HG03520 (cell line): ENCODE measurements around the gene MRAS.

Experiments used
- ATAC-seq: cut with Tn5 transposase; IDR thresholded peaks from one replicate; pipeline ENCODE4 v1.9.1; 2021; ENCODE audit warnings: mild to moderate bottlenecking, moderate library complexity; ENCODE audit not compliant: unreplicated experiment

The MRAS gene

DNA sequence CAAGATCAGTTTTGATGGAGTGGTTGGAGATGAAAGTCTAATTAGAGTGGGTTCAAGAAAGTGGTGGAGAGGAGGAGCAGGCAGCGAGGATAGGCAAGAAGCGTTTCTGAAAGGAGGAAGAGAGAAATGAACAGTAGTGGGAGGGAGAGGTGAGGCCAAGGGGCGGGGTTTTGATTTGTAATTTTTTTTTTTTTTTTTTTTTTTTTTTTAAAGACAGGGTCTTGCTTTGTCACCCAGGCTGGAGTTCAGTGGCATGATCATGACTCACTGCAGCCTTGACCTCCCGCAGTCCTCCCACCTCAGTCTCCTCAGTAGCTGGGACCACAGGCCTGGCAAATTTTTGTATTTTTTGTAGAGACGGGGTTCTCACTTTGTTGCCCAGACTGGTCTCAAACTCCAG is 36.6 kb downstream of the MRAS start:
- ATAC-seq, result no peak

GRCh38 chr3:138389144-138389601 is 40.8 kb downstream of the MRAS start:
- no peak for ATAC-seq

DNA sequence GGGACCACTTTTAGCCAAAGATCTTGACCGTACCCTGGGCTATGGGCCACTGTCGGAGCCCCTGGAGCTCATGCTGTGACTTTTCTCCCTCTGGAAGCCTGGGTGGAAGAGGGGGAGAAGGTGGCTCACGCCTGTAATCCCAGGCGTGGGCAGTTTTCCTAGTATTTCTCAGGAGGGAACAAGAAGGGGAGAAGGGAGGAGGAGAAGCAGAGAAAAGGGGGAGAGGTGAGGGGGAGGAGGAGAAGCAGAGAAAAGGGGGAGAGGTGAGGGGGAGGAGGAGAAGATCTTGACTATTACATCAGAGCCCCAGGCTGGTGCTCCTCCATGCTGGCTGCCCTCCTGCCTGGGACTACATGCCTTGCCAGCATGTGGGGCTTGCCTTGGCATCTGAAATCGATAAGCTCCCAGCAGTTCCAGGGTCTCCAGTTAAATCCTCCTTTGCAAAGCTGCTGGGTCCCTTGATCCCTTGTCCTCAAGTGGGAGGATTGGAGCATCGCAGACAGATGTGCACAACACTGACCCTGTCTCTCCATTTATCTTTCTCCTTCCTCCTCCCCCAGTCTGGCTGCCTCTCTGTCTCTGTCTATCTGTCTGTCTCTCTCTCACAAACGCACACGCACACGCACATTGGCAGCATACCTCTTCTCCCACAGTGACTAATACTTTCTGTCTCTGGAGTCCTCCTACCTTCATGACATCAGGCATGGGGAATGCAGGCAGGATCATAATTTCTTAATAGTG is 41.6 kb downstream of the MRAS start:
- no peak for ATAC-seq

DNA sequence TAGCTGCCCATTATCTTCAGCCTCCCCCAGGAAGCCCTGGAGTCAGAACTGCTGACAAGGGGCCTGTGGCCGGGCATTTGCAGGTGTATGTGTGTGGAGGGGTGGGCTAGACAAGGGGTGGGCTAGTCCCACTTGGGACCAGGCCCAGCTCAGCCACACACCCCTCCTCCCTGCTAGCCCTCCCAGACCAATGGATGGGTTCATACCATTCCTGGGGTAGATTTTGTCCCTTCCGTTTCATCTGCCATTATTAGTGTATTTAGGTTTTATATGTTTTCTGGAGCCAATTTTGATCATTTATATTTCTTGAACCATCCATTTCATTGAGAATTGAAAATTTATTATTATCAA is 42.2 kb downstream of the MRAS start:
- no peak for ATAC-seq

DNA sequence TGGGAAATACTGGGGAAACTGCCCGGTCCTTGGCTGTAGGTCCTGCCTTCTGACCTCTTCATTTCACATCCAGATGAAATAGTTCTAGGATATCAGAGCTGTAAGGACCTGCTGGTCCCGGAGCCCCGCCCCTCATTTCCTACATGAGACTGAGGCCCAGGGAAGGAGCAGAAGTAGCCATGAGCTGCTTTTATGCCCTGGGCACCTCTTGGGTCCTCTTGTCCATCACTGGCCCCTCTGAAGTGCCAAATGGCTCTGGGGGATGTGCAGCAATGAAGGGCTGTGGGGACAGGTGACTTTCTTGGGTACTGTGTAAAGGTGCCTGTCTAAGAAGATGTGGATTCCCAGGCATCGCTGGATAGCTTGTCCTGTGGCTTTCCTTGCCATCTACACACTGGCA is 45.8 kb downstream of the MRAS start:
- ATAC-seq, result no peak

- ATAC-seq, result no peak
Measured at GRCh38 chr3:138394686-138395085, 46.3 kb downstream of the MRAS start.

DNA sequence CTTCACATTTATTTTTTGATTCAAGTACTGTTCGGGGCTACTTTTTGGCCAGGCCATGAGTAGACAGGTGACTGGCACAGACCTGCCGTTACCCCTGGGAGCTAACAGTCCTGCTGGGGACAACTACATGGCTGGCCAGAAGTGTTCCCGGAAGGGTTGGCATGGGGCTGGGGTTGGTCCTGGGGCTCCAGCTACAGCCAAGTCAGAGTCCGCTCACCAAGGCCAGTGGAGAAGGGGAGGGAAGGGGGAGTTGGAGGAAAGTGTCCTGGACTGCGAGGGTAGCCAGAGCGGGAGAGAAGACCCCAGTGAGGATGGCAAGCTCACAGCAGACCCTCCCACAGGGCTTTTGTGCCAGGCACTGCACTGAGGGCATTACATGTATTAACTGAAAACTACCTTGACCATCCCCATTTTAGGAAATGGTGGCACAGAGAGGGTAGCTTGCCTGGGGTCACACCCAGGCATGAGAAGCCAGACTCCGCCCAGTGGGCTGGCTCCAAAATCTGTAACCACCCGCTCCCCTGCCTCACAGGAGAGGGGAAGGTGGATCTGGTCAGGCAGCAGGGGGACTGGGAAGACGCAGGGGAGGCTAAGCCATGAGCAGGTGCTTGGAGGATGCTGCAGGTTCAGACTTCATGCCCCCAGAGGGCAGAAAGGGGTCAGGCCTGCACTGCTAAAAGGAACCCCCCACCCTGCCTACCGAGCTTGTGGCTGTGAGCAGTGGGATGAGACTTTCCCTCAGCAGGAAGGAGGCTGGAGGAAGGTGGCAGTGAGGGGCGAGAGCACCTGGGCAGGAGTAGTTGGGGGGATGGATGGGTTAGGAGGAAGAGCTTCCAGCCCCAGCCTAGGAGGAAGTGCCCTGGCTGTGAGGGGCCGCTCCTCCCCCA is 47.7 kb downstream of the MRAS start:
- no peak for ATAC-seq

- ATAC-seq, result no peak
Measured at GRCh38 chr3:138396752-138397410, 48.5 kb downstream of the MRAS start.

GRCh38 chr3:138397983-138398382 is 49.6 kb downstream of the MRAS start:
- no peak for ATAC-seq

DNA sequence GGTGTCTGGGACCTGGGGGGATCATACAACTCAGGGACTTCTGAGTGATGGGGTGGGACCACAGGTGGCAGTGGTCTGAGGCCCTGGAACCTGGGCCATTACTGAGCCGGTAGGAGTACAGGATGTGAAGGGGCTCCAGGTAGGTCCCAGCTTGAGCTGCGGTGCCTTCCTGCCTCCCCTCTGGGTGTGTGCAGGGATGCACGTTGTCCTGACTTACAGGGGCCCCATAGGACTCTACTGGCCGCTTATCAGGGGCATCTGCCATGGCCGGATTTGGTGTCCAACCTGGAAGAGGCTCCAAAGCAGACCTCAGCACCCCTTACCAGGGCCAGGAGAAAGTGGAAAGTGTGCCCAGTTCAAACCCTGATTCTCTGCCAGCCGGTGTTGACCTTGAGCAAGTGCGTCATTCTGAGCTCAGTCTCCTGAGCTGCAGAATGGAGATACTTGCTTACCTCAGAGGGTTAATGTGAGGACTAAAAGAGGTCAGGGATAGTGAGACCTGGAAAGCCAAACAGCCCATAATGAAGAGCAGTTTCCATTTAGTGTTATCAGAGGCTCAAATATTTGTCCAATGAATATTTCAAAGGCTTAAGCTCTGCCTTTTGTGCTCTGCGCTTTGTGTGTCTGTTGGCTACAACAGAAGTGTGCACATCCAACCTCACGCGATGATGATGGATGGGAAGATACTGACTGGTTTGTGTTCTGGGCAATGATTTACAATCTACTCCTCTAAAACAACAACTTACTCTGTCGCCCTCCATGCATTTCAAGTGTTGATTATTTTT is 50.6 kb downstream of the MRAS start:
- no peak for ATAC-seq

DNA sequence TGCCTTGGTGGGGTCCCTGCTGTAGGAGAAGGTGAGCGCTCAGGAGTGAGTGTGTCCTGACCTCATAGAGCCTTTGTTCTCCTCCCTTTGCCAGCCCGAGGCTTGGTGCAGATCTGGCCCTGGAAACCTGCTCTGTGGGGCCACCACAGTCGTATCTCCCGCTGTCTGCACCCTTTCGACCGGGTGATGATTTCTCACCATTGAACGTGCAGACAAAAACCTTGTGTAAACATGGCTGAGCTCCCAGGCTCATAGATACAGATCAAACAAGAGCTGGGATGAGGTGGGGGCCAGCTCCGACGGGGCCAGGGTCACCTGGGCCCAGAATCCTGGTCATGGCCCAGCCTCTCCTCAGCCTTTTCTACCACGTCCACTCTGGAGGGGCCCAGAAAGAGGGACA is 51.4 kb downstream of the MRAS start:
- no peak for ATAC-seq

- no peak for ATAC-seq
Measured at GRCh38 chr3:138400651-138401070, 52.3 kb downstream of the MRAS start.

GRCh38 chr3:138401834-138402233 is 53.5 kb downstream of the MRAS start:
- no peak for ATAC-seq

GRCh38 chr3:138404121-138404520 is 55.7 kb downstream of the MRAS start:
- ATAC-seq, result no peak

GRCh38 chr3:138405001-138405400 is 56.6 kb downstream of the MRAS start:
- ATAC-seq, result no peak

- ATAC-seq, result no peak
Measured at GRCh38 chr3:138405486-138405885, 57.1 kb downstream of the MRAS start.

GRCh38 chr3:138406606-138407005 is 58.2 kb downstream of the MRAS start:
- ATAC-seq, result no peak

DNA sequence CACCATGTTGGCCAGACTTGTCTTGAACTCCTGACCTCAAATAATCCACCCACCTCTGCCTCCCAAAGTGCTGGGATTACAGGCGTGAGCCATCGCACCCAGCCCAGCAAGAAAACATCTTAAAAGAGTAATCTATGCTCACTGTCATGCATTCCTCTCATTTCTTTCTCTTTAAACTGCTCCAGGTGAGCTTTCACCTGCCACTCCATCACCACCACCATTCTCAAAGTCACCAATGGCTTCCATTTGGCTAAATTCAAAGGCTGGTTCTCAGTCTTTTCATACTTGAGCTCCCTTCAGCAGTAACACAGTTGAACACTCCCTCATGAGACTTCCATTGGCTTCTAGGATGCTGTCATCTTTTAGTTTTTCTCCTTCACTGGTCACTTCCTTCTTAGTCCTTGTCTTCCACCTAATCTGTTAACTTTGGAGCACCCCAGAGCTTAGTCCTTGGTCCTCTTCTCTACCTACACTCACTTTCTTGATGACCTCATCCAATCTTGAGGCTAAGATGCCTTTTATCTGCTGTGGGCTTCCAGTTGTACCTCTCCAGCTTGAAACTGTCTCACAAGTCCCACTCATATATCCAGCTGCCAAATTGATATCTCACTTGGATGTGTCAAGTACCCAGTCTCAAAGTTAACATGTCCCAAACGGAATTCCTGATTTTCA is 59.0 kb downstream of the MRAS start:
- ATAC-seq, result no peak

GRCh38 chr3:138408751-138409570 is 60.6 kb downstream of the MRAS start:
- no peak for ATAC-seq
